H1 (cell line): Measurements from ENCODE around the gene ETFB. TPM values are rescaled to one million over a fixed set of nuclear protein-coding genes. Genes with fewer than 3 reads are reported as not detected.
A peak's percentile ranks its signal among the peaks of the same experiment; 100 is the strongest.

Source experiments
- BRCA1 ChIP-seq: IDR thresholded peaks from 2 replicates; pipeline ENCODE4 v1.6.1; 2012; ENCODE audit warnings: low read depth, low read length, improper control_type of control experiment
- CHD1 ChIP-seq: IDR thresholded peaks from 2 replicates; pipeline ENCODE4 v1.6.1; 2012; ENCODE audit warnings: low read depth, low read length, improper control_type of control experiment
- E2F6 ChIP-seq: IDR thresholded peaks from 2 replicates; pipeline ENCODE4 v1.6.1; 2012; ENCODE audit warnings: inconsistent platforms
- FOSL1 ChIP-seq: IDR thresholded peaks from 2 replicates; pipeline ENCODE4 v1.6.1; 2011; ENCODE audit warnings: mild to moderate bottlenecking, low read depth, low read length, moderate library complexity; ENCODE audit not compliant: insufficient read depth
- KDM1A ChIP-seq: fragments of 200-600, 300-600 bp; sonication (generic); IDR thresholded peaks from 2 replicates; pipeline ENCODE4 v1.7.1; 2016; ENCODE audit warnings: mild to moderate bottlenecking, low read length, borderline replicate concordance
- KDM5A ChIP-seq: fragments of 200-600 bp; IDR thresholded peaks from 2 replicates; pipeline ENCODE4 v1.7.1; 2012; ENCODE audit warnings: mild to moderate bottlenecking, low read length, inconsistent platforms, mixed read lengths
- POLR2A ChIP-seq, 2 experiments: IDR thresholded peaks; 1 replicate in 1 of 2; 2 replicates in 1 of 2; pipeline ENCODE4 v1.6.1; 2011; ENCODE audit warnings: low read depth in 2 of 2, low read length in 2 of 2, mild to moderate bottlenecking in 2 of 2; ENCODE audit errors: control extremely low read depth in 1 of 2
- RAD21 ChIP-seq, 2 experiments: IDR thresholded peaks in 1 of 2; conservative IDR thresholded peaks in 1 of 2; 2 replicates each; pipeline ENCODE4 v1.6.1; 2011; ENCODE audit warnings: low read depth in 2 of 2, low read length in 2 of 2, improper control_type of control experiment in 1 of 2, inconsistent platforms in 1 of 2, mild to moderate bottlenecking in 1 of 2, moderate library complexity in 1 of 2
- SP4 ChIP-seq: IDR thresholded peaks from 2 replicates; pipeline ENCODE4 v1.6.1; 2012; ENCODE audit warnings: low read length, inconsistent platforms
- polyA plus RNA-seq, 7 experiments: library from polyadenylated mRNA; depleted of rRNA in 3 of 7; stranded (reverse) in 5 of 7; unstranded in 2 of 7; fragments of >200 nt in 5 of 7; fragments of 200-250 nt in 2 of 7; gene quantifications; 1 replicate in 5 of 7; 2 replicates in 1 of 7; 4 replicates in 1 of 7; pipeline versions ENCODE4 v1.2.1 to v1.2.3, GENCODE V29; 2011 to 2013; ENCODE audit warnings: missing spikeins in 2 of 7, mixed read lengths in 2 of 7
- total RNA-seq: library from RNA; stranded (reverse); fragmentation: NEBNext Ultra II Directional; extraction: Animal tissue kit (Norgen Biotek cat#: 25700); gene quantifications from 2 replicates; pipeline ENCODE4 v1.2.1, GENCODE V29; 2021

The ETFB gene
- total and polyA plus RNA-seq, 2 of the 8 experiments (the other 6 are each of a cell fraction or from before 2014, with no cell fraction given): 40.0 to 66.5 TPM

- TF ChIP-seq KDM5A (no peak), E2F6 (peak; percentile 43; the same call in 1 of the 2 replicates), SP4 (no peak), RAD21 (IDR thresholded peaks at IDR 0.05 in 1 of 2, conservative IDR thresholded peaks at IDR 0.05 in 1 of 2; ENCODE audit: low read depth in 2 of 2, low read length in 2 of 2) (no peak), BRCA1 (no peak), POLR2A (IDR thresholded peaks at IDR 0.05; ENCODE audit: control extremely low read depth in 1 of 2, low read depth in 2 of 2, low read length in 2 of 2) (no peak), KDM1A (peak; percentile 81), FOSL1 (no peak), CHD1 (no peak)
These were observed 23.3 kb downstream of the ETFB start (continued) for GRCh38 chr19:51342631-51343569.
